Measurements from ENCODE around the gene CCT2. TPM values are rescaled to one million over a fixed set of nuclear protein-coding genes. Genes with fewer than 3 reads are reported as not detected.

CCT2 gene
- total and polyA plus RNA-seq, 2 of the 13 experiments (the other 11 are each of a cell fraction or from before 2014, with no cell fraction given), result 209 to 388 TPM

DNA sequence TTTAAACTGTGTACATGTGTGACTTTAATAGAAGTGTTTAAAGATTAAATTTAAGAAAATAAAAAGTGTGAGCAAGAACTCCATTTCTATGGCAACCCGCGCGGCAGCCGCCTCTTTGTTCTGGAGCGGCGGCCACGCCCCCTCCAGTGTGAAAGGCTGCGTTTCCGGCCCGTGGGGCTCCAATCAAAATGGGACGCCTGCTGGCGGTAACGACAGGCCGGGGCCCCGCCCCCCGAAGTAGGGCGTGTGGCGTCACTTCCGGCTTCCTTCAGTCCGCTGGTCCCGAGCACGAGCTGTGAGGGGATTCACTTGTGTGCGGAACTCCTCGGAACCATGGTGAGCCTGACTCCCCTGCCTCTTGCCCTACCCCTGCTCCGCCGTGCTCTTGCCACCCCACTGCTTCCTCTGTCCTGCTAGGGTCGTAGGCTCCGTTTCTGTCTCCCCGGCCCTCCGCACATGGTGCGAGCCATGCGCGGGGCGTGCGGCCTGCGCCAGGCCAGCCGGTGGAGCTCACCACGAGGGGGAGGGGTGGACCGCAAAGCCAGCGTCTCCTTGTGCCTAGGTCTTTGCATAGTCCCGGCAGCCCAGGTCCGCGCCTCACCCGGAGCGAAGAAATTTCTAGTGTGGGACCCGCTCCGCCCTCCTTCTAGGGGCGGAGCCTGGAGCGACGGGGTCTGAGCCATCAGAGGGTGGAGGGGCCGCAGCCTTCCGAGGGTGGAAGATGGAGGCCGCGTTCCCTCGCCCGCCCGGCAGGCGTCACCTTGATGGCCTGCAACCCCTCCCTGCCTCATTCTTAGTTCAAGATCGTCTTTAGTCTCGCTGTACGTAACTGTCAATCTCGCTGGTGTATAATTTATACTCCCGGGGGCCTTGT, at the start of gene CCT2 (continued):
- TF ChIP-seq, protein P1, sequence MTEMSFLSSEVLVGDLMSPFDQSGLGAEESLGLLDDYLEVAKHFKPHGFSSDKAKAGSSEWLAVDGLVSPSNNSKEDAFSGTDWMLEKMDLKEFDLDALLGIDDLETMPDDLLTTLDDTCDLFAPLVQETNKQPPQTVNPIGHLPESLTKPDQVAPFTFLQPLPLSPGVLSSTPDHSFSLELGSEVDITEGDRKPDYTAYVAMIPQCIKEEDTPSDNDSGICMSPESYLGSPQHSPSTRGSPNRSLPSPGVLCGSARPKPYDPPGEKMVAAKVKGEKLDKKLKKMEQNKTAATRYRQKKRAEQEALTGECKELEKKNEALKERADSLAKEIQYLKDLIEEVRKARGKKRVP (CRISPR knock-in tag; IDR thresholded peaks at IDR 0.05), result 0 out of 4 replicates have a peak, but pooled peaks of 1 of the 2 experiments have one; percentile 38
- TF ChIP-seq KDM6A (CRISPR knock-in tag; IDR thresholded peaks at IDR 0.05; ENCODE audit: low read depth) (no peak), EHMT2 (IDR thresholded peaks at IDR 0.05; ENCODE audit: borderline replicate concordance, low read depth, low read length) (no peak), RXRA (CRISPR knock-in tag; IDR thresholded peaks at IDR 0.05) (peak; percentile 57), ZNF282 (IDR thresholded peaks at IDR 0.05; ENCODE audit: partially characterized antibody) (no peak), MXD4 (CRISPR knock-in tag; IDR thresholded peaks at IDR 0.05) (peak; percentile 98), MAFK (conservative IDR thresholded peaks at IDR 0.05 in 1 of 2, IDR thresholded peaks at IDR 0.05 in 1 of 2; ENCODE audit: low read length in 2 of 2) (no peak), REPIN1 (CRISPR knock-in tag; IDR thresholded peaks at IDR 0.05; ENCODE audit: borderline replicate concordance, low read depth) (peak; percentile 54; the same call in 1 of the 2 replicates), MYC (CRISPR knock-in tag; IDR thresholded peaks at IDR 0.05; ENCODE audit: borderline replicate concordance) (peak; percentile 100), SAFB2 (CRISPR knock-in tag; IDR thresholded peaks at IDR 0.05; ENCODE audit: borderline replicate concordance, low read depth) (peak; percentile 97), XRCC5 (optimal IDR thresholded peaks at IDR 0.05; ENCODE audit: low read length) (peak; percentile 58), ZNF883 (CRISPR knock-in tag; IDR thresholded peaks at IDR 0.05; ENCODE audit: not compliant biosample characterization) (peak; percentile 88), TSC22D2 (CRISPR knock-in tag; IDR thresholded peaks at IDR 0.05; ENCODE audit: borderline replicate concordance) (peak; percentile 88; the same call in 1 of the 2 replicates), KLF12 (CRISPR knock-in tag; IDR thresholded peaks at IDR 0.05; ENCODE audit: borderline replicate concordance) (peak; percentile 73; the same call in 1 of the 2 replicates), GPN1 (CRISPR knock-in tag; IDR thresholded peaks at IDR 0.05; ENCODE audit: borderline replicate concordance) (no peak), ZNF879 (CRISPR knock-in tag; IDR thresholded peaks at IDR 0.05) (peak; percentile 94), ZFP62 (CRISPR knock-in tag; IDR thresholded peaks at IDR 0.05) (0 out of 2 replicates have a peak, but pooled peaks have one; percentile 23), WIZ (CRISPR knock-in tag; IDR thresholded peaks at IDR 0.05) (peak; percentile 93; the same call in 1 of the 2 replicates), CHD2 (IDR thresholded peaks at IDR 0.05; ENCODE audit: low read depth, low read length) (no peak), ZMAT3 (CRISPR knock-in tag; conservative IDR thresholded peaks at IDR 0.05) (peak; percentile 86; the same call in 1 of the 2 replicates), PHF21A (CRISPR knock-in tag; IDR thresholded peaks at IDR 0.05) (peak; percentile 41; the same call in 1 of the 2 replicates), HHEX (CRISPR knock-in tag; IDR thresholded peaks at IDR 0.05) (no peak), SMAD1 (CRISPR knock-in tag; IDR thresholded peaks at IDR 0.05; ENCODE audit: borderline replicate concordance, low read depth) (no peak), ZNF737 (CRISPR knock-in tag; IDR thresholded peaks at IDR 0.05; ENCODE audit: borderline replicate concordance) (0 out of 2 replicates have a peak, but pooled peaks have one; percentile 45)
- TF ChIP-seq, protein P2, sequence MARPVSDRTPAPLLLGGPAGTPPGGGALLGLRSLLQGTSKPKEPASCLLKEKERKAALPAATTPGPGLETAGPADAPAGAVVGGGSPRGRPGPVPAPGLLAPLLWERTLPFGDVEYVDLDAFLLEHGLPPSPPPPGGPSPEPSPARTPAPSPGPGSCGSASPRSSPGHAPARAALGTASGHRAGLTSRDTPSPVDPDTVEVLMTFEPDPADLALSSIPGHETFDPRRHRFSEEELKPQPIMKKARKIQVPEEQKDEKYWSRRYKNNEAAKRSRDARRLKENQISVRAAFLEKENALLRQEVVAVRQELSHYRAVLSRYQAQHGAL (CRISPR knock-in tag; IDR thresholded peaks at IDR 0.05; ENCODE audit: not compliant biosample characterization), result peak; percentile 64
- TF ChIP-seq, protein P3, sequence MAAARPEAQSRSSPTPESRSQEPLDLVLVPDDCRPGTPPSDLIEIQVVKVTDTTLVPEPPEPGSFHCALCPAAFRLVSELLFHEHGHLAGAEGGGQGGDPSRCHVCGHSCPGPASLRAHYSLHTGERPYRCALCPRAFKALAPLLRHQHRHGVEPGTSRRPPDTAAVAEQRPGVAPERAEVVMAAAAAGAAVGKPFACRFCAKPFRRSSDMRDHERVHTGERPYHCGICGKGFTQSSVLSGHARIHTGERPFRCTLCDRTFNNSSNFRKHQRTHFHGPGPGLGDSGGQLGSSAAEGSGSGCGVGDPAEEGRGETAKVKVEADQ (CRISPR knock-in tag; IDR thresholded peaks at IDR 0.05; ENCODE audit: borderline replicate concordance), result no peak; the same call in 1 of the 2 replicates
